Endothelial cell of umbilical vein (primary cell): ENCODE results near the gene UBE2E3. TPM values are rescaled to one million over a fixed set of nuclear protein-coding genes. Genes with fewer than 3 reads are reported as not detected.

Experiments
- BruUV-seq: library from RNA; stranded (reverse); fragments of 400-500 nt; replicated peaks from 2 replicates; lab custom pipeline; 2021; lab: Mats Ljungman, UMichigan
- CTCF ChIA-PET: fragments of 300-600, 350-600 bp; sonication (Branson Sonifier 250); formaldehyde crosslinking; loops from one replicate; lab custom pipeline; 2021; ENCODE audit warnings: antibody characterized with exemption, inconsistent platforms; lab: Charles Lee
- POLR2A ChIA-PET: fragments of 300-600, 350-600 bp; sonication (Branson Sonifier 250); formaldehyde crosslinking; loops from one replicate; lab custom pipeline; 2021; ENCODE audit warnings: antibody characterized with exemption, inconsistent platforms; lab: Charles Lee
- DNase-seq: peaks from one replicate; pipeline ENCODE4 v3.0.0-alpha.2; 2011; ENCODE audit warnings: low read depth, low spot score
- FAIRE-seq: peaks from 2 replicates; lab custom pipeline; 2011; peaks lifted over from hg19 to GRCh38; lab: Jason Lieb, UNC
- H2AFZ ChIP-seq: 2 replicates; pipeline ENCODE4 v1.6.0; 2012; ENCODE audit warnings: low read depth, low read length, control low read depth, inconsistent platforms
- H3K27ac ChIP-seq: 2 replicates; pipeline ENCODE4 v1.5.1; 2011; ENCODE audit warnings: low read depth, mild to moderate bottlenecking, control low read depth, low read length, moderate library complexity; ENCODE audit not compliant: insufficient read depth
- H3K27me3 ChIP-seq, 2 experiments: 2 replicates each; pipeline versions ENCODE4 v1.6.0 to v1.6.1; 2011; ENCODE audit warnings: low read length in 2 of 2, mixed read lengths in 1 of 2; ENCODE audit not compliant: control insufficient read depth in 2 of 2, insufficient read depth in 2 of 2
- H3K36me3 ChIP-seq, 2 experiments: 2 replicates in 1 of 2; 3 replicates in 1 of 2; pipeline ENCODE4 v1.5.1; 2011; ENCODE audit warnings: low read length in 2 of 2, mild to moderate bottlenecking in 1 of 2, moderate library complexity in 1 of 2; ENCODE audit not compliant: control insufficient read depth in 2 of 2, insufficient read depth in 2 of 2; ENCODE audit errors: extremely low read depth in 1 of 2
- H3K4me1 ChIP-seq: 3 replicates; pipeline ENCODE4 v1.5.1; 2011; ENCODE audit warnings: mild to moderate bottlenecking, low read length; ENCODE audit not compliant: control insufficient read depth, insufficient read depth; ENCODE audit errors: extremely low read depth
- H3K4me2 ChIP-seq: 2 replicates; pipeline ENCODE4 v1.6.1; 2011; ENCODE audit warnings: low read length, control low read depth, mixed read lengths; ENCODE audit not compliant: insufficient read depth
- H3K4me3 ChIP-seq, 3 experiments: fragments of 200-600 bp in 1 of 3; sonication (generic), shearing (Covaris generic) in 1 of 3; replicated peaks in 1 of 3; 2 replicates each; pipeline ENCODE4 v1.5.1; 2011 to 2016; ENCODE audit warnings: control low read depth in 3 of 3, low read length in 3 of 3, mild to moderate bottlenecking in 2 of 3, inconsistent platforms in 1 of 3, low read depth in 1 of 3, moderate library complexity in 1 of 3; ENCODE audit not compliant: insufficient read depth in 1 of 3
- H3K79me2 ChIP-seq: 2 replicates; pipeline ENCODE4 v1.6.0; 2012; ENCODE audit warnings: low read length, inconsistent platforms; ENCODE audit not compliant: control insufficient read depth, insufficient read depth
- H3K9ac ChIP-seq: replicated peaks from 2 replicates; pipeline ENCODE3; 2011; ENCODE audit warnings: low read length, control low read depth; ENCODE audit not compliant: insufficient read depth; ENCODE audit errors: extremely low read depth
- H3K9me1 ChIP-seq: replicated peaks from 3 replicates; pipeline ENCODE4 v1.6.0; 2011; ENCODE audit warnings: mild to moderate bottlenecking, low read length; ENCODE audit not compliant: control insufficient read depth, insufficient read depth; ENCODE audit errors: extremely low read depth
- H3K9me3 ChIP-seq: replicated peaks from 2 replicates; pipeline ENCODE4 v1.5.1; 2012; ENCODE audit warnings: low read length, inconsistent platforms; ENCODE audit not compliant: control insufficient read depth, insufficient read depth
- H4K20me1 ChIP-seq: replicated peaks from 2 replicates; pipeline ENCODE3; 2011; ENCODE audit warnings: mild to moderate bottlenecking, low read length; ENCODE audit not compliant: control insufficient read depth, insufficient read depth; ENCODE audit errors: extremely low read depth
- CTCF ChIP-seq, 2 donors: IDR thresholded peaks; 1 replicate in 1 of 2; 2 replicates in 1 of 2; pipeline ENCODE4 v1.5.1; 2011; ENCODE audit warnings: low read length in 2 of 2, mild to moderate bottlenecking in 2 of 2, moderate library complexity in 2 of 2, control low read depth in 1 of 2, inconsistent platforms in 1 of 2, low read depth in 1 of 2; ENCODE audit not compliant: insufficient read depth in 1 of 2; ENCODE audit errors: extremely low read depth in 1 of 2
- EZH2 ChIP-seq: IDR thresholded peaks from 2 replicates; pipeline ENCODE4 v1.6.1; 2012; ENCODE audit warnings: borderline replicate concordance, low read depth, mild to moderate bottlenecking, moderate library complexity, low read length, inconsistent platforms; ENCODE audit not compliant: severe bottlenecking
- FOS ChIP-seq: IDR thresholded peaks from 2 replicates; pipeline ENCODE4 v1.6.1; 2011; ENCODE audit warnings: mild to moderate bottlenecking, low read length, moderate library complexity, borderline replicate concordance; ENCODE audit not compliant: insufficient read depth
- GATA2 ChIP-seq: IDR thresholded peaks from 2 replicates; pipeline ENCODE4 v1.7.0; 2011; ENCODE audit warnings: low read depth, mild to moderate bottlenecking, moderate library complexity, mixed read lengths, low read length; ENCODE audit not compliant: insufficient read length, insufficient read depth
- JUN ChIP-seq: IDR thresholded peaks from 2 replicates; pipeline ENCODE4 v1.6.1; 2011; ENCODE audit warnings: borderline replicate concordance, low read depth; ENCODE audit not compliant: insufficient read length, insufficient read depth
- MYC ChIP-seq: IDR thresholded peaks from one replicate; pipeline ENCODE4 v1.6.1; 2011; ENCODE audit warnings: mild to moderate bottlenecking, low read depth, low read length
- POLR2A ChIP-seq: IDR thresholded peaks from 2 replicates; pipeline ENCODE4 v1.6.1; 2012; ENCODE audit warnings: low read depth, mild to moderate bottlenecking, control low read depth, low read length
- POLR2AphosphoS5 ChIP-seq: IDR thresholded peaks from 2 replicates; pipeline ENCODE4 v1.6.1; 2012; ENCODE audit warnings: low read depth, mild to moderate bottlenecking, control low read depth, low read length, moderate library complexity; ENCODE audit not compliant: insufficient read depth
- dilution Hi-C: fragments of 300-500 bp; cut with MboI; formaldehyde crosslinking; loops from one replicate; pipeline ENCODE4 v1.15.0; 2019; ENCODE audit warnings: low sequenced_read_pairs; ENCODE audit not compliant: extremely low pct_ligation_motif_present
- intact Hi-C: fragments of 100-400 bp; cut with micrococcal nuclease; formaldehyde crosslinking; loops from one replicate; pipeline ENCODE4 v1.10.0; 2022
- polyA plus RNA-seq, 4 experiments: library from polyadenylated mRNA; depleted of rRNA in 3 of 4; stranded (reverse) in 3 of 4; unstranded in 1 of 4; fragments of >200 nt; gene quantifications; 2 replicates each; pipeline versions ENCODE4 v1.2.1 to v1.2.3, GENCODE V29; 2011 to 2012; ENCODE audit warnings: missing spikeins in 1 of 4
- total RNA-seq: library from RNA; stranded (reverse); gene quantifications from 2 replicates; pipeline ENCODE4 v1.2.3, GENCODE V29; 2021
- TF ChIP-seq, protein P1 (sequence below): IDR thresholded peaks from 2 replicates; pipeline ENCODE4 v1.6.1; 2011; ENCODE audit not compliant: insufficient read depth, insufficient read length

The UBE2E3 gene
- total and polyA plus RNA-seq, 2 donors (not counting 3 experiments of a cell fraction or from before 2014, with no cell fraction given): 81.5 to 107 TPM

- Histone ChIP-seq H3K9ac (no peak overlapping the region), H4K20me1 (no peaks in the 10 kb centered on the region), H3K27ac (no peak overlapping the region), H2AFZ (no peak overlapping the region), H3K9me3 (no peaks in the 10 kb centered on the region), H3K36me3 (no peaks in the 10 kb centered on the region), H3K79me2 (no peaks in the 10 kb centered on the region), H3K9me1 (no peaks in the 10 kb centered on the region), H3K4me3 (no peak overlapping the region), H3K4me2 (no peak overlapping the region), H3K27me3 (peaks cover 0 to 3% of the 10 kb centered on the region in 2 experiments), H3K4me1 (no peaks in the 10 kb centered on the region)
- DNase-seq (no peak), FAIRE-seq (no peak)
- ChIA-PET POLR2A (no interaction called here), CTCF (interaction anchor here (1.0 kb wide), 1 partner anchor 28 kb away, joined by 3 read pairs; no protein-coding TSS in a partner anchor)
- no peak for TF ChIP-seq EZH2
- TF ChIP-seq CTCF (IDR thresholded peaks at IDR 0.05; ENCODE audit: extremely low read depth in 1 of 2, insufficient read depth in 1 of 2, low read depth in 1 of 2, low read length in 2 of 2): no peak
- no peak for TF ChIP-seq GATA2
- TF ChIP-seq, protein P1, sequence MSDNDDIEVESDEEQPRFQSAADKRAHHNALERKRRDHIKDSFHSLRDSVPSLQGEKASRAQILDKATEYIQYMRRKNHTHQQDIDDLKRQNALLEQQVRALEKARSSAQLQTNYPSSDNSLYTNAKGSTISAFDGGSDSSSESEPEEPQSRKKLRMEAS: no peak
- no peak for TF ChIP-seq FOS
- no peak for TF ChIP-seq POLR2AphosphoS5
- no peak for TF ChIP-seq POLR2A
- no peak for TF ChIP-seq MYC
- TF ChIP-seq JUN: no peak
- dilution Hi-C loops: no loop called here
- no TSS peak for BruUV-seq
- intact Hi-C loops: no loop called here
Observed at GRCh38 chr2:180966378-180966777, 14.0 kb upstream of the UBE2E3 start.
